Breast epithelium (tissue), 3 donors: ENCODE data around the gene GLT8D2.

Experiments
- CTCF ChIP-seq, 3 donors: fragments of 450-650 bp; IDR thresholded peaks; one replicate each; pipeline ENCODE4 v1.5.1; 2016 to 2017; ENCODE audit warnings: antibody characterized with exemption in 3 of 3, mild to moderate bottlenecking in 3 of 3, moderate library complexity in 3 of 3
- POLR2A ChIP-seq: fragments of 450-650 bp; IDR thresholded peaks from one replicate; pipeline ENCODE4 v1.6.1; 2016; ENCODE audit warnings: antibody characterized with exemption, mild to moderate bottlenecking, moderate library complexity

DNA sequence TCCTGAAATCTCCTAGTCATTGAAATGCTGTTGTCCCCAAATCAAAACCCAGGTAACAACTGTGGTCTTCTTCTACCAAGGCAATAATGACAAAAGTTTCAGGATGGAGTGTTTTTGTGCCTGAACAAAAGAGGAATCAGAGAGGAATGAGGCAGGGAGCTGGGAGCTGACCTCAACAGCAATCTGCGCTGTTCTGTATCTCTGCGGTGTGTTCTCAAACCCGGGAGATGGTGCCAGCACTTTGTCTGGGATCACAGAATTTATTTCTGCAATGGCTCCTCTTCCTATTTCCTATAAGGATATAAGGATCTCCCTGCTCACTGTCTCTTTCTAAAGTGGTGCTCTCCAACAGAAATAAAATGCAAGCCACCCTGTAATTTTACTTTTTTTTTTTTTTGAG lies 449 bp upstream of the GLT8D2 start:
- no peak for TF ChIP-seq CTCF (IDR thresholded peaks at IDR 0.05)
- no peak for TF ChIP-seq POLR2A
